GM21723 (cell line): ENCODE results near the gene KLHL2.
"Not testable (repeated sequence)": the region's sequence is repeated elsewhere in the genome, so short reads cannot be mapped to it uniquely, and the experiment has no call there.

ENCODE experiments used
- ATAC-seq: cut with Tn5 transposase; IDR thresholded peaks from one replicate; pipeline ENCODE4 v1.9.1; 2021; ENCODE audit warnings: mild to moderate bottlenecking, moderate library complexity; ENCODE audit not compliant: unreplicated experiment

The KLHL2 gene, protein sequence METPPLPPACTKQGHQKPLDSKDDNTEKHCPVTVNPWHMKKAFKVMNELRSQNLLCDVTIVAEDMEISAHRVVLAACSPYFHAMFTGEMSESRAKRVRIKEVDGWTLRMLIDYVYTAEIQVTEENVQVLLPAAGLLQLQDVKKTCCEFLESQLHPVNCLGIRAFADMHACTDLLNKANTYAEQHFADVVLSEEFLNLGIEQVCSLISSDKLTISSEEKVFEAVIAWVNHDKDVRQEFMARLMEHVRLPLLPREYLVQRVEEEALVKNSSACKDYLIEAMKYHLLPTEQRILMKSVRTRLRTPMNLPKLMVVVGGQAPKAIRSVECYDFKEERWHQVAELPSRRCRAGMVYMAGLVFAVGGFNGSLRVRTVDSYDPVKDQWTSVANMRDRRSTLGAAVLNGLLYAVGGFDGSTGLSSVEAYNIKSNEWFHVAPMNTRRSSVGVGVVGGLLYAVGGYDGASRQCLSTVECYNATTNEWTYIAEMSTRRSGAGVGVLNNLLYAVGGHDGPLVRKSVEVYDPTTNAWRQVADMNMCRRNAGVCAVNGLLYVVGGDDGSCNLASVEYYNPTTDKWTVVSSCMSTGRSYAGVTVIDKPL

DNA sequence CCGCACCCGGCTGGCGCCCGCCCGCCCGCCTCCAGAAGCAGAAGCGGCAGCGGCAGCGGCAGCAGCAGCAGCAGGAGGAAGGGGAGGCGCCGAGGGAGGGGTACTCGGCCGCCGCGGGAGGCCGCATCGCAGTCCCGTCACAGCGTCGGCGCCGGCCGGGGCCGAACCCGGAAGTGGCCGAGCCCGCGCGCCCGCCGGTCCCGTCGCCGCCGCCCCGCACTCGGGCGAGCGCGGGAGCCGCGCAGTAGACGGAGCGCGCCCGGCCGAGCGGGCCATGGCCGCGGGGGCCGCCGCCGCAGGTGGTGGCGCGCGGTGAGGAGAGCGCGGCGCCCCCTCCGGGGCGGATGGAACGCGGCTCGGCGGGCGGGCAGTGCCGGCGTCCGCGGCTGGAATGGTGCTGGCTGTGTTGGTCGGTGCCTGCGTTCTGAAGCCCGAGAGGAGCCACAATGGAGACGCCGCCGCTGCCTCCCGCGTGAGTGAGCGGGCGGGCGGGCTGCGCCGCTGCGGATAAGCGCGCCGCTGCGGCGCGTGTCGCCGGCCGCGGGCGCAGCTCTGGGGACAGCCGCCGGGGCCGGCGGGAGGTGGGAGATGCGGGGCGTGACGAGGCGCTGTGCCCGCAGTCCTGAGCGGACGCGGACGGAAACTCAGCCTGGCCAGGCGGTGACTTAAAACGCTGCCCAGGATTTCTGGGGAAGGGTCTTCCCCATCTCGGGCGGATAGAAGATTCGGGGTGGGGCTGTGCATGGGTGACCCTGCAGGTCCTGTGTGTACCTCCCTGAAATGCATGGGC is at the start of gene KLHL2:
TSS of gene KLHL2 (plus strand) at position 131 of the 790 bp plus-strand sequence. CDS start at position 447, 316 bp downstream.
- peak; percentile 92 for ATAC-seq

DNA sequence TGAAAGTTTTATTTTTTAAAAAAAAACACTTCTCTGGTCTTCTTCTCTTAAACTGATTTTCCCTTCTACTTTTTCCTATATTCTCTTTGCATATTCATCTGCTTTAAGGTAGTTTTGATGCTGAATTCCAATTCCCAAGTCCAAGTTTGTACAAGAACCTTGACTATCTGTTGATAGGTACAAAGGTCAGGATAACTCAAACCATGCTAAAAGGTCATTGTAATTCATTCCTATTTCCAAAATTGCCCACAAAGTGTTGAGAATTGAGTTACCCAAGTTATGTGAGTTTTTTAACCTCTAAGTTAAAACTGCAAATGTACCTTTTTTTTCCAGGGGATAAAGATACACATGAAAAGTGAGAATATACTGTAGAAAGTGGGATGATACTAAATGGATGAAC is 48.6 kb upstream of the KLHL2 start:
- no peak for ATAC-seq

DNA sequence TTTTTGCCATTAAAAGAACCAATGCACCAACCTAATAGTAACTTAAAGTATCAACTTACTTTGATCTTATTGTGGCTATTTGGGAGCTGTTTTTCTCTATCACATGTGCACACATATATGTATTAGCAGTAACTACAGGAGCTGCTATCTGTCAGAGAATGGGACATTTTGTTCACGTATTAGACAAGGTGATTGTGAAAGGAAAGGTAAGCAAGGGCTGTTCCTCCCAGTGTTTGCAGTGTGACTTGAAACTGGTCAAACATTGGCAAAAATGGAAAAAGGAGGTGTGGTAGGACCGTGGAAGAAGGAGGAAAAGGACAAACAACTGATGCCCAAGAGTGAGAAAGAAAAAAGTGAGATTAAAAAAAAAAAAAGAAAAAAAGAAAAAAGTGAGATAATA is 43.1 kb upstream of the KLHL2 start:
- no peak for ATAC-seq

DNA sequence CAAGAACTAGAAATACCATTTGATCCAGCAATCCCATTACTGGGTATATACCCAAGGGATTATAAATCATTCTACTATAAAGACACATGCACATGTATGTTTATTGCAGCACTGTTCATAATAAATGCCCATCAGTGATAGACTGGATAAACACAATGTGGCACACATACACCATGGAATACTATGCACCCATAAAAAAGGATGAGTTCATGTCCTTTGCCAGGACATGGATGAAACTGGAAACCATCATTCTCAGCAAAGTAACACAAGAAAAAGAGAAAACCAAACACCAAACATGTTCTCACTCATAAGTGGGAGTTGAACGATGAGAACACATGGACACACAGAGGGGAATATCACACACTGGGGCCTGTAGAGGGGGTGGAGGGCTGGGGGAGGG is 40.5 kb upstream of the KLHL2 start:
- ATAC-seq: not testable (repeated sequence)

DNA sequence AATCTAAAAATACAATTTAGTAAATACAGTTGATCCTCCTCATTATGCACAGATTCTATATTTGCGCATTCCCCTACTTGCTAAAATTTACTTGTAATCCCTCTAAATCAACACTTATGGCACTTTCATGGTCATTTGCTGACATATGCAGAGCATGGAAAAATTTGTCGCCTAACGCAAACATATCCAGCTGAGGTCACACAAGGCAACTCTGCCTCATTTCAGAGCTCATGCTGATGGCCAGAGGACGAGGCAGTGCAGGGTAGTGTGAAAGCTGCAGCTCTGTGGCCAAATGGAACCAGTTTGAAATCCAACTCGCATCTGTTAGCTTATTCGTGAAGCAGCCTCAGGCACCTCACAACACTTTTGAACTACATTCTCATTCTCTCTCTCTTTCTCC is 39.7 kb upstream of the KLHL2 start:
- ATAC-seq: no peak

DNA sequence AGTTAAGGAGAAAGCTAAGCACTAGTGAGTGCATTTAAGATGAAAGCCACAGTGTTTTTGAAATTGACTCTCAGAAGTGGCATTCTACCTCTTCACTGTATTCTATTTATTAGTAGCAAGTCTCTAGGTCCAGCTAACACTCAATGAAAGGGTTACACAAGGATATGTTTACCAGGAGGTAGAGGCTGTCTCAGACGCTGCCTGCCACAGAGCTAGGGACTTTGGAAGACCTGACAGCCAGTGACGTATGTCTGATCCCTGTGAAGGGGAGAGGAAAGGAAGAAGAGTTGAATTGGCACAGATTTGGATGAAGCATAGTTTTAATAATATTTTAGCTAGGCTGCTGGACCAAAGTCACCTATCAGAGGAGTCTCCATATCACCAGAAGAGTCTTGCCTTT is 36.5 kb upstream of the KLHL2 start:
- no peak for ATAC-seq

DNA sequence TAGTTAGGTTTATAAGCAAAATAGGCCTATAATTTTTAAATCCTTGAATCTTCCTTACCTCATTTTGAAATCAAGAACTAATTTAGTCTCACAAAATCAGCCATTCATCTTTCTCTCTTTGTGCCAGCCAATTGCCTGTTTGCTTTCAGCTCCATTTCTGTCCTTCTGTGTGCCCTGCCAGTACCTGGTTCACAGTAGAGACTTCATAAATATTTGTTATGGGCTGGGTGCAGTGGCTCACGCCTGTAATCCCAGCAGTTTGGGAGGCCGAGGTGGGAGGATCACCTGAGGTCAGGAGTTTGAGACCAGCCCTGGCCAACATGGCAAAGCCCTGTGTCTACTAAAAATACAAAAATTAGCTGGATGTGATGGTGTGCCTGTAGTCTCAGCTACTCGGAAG is 31.9 kb upstream of the KLHL2 start:
- ATAC-seq: not testable (repeated sequence)

DNA sequence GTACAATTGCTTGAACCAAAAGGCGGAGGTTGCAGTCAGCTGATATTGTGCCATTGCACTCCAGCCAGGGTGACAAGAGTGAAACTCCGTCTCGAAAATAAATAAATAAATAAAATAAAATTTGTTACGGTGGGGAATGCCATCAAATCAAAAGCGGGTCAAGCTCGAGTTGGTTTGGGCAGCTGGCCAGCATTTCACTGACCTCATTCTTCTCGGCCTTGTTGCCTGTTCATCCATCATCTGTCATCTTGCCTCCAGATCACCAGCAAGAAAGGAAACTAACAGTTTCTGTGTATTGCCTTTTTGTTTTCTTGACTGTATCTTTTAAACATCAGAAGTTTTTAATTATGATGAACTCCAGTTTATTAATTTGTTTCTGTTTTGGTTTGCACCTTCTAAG is 31.5 kb upstream of the KLHL2 start:
- no peak for ATAC-seq

DNA sequence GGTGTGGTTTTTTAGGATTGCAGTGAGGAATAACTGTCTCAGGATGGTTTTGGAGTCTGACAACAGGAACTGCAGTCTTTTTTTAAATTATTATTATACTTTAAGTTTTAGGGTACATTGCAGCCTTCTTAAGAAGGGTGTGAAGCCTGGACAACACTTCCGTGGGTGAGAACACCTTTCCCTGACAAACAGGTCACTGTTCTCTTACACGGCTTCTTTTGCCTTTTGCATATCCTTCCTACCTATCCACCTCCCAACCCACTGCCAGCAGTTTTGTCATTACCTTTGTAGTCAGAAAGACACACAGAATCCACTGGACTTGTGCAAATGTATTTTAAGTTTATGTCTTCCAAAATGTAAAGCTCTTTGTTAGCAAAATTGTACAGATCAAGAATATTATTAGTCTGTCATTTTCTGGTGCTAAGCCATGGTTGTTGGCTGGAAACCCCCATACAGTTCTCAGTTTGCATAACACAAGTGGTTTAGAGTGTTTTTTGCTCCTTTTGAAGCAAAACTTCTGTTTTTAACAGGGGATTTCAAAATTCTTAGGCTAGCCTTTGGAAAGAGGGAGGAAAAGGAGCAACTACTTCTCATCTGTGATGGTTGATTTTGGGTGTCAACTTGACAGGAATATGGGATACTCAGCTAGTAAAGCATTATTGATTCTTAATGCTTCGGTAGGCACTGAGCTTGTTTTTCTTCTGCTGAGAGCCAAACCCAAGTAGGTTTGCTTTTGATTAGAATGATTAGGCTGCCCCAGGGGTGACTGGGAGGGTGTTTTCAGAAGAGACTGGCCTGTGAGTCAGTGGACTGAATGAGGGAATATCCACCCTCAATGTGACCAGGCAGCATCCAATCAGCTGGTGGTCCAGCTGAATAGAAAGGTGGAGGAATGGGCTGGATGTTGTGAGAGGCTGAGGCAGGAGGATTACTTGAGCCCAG is 29.4 kb upstream of the KLHL2 start:
- peak; percentile 65 for ATAC-seq

DNA sequence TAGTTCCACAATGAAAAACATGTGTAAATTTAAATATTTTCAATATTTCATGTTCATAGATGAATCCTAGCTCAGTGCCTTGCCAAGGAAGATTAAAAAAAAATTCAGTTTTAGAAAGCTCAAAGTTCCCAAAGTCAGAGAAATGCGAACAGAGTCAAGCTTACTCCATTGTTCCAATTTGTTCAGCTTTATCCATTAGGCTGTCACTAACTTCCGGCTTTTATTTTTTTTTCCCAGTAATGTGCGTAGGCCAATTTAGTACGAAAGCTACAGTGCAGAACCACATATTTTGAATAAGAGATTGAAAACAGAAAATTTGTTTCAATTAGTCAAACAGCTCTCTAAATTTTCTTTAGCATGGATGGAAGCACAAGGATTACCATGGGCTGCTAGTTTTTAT is 23.1 kb upstream of the KLHL2 start:
- no peak for ATAC-seq

DNA sequence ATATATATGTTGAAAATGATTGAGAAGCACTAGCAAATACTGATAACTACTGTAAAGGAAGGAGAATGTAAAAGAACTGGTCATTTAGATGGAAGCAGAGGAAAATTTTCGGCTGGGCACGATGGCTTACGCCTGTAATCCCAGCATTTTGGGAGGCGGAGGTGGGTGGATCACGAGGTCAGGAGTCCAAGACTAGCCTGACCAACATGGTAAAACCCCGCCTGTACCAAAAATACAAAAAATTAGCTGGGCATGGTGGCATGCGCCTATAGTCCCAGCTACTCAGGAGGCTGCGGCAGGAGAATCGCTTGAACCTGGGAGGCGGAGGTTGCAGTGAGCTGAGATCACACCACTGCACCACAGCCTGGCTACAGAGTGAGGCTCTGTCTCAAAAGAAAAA is 22.4 kb upstream of the KLHL2 start:
- not testable (repeated sequence) for ATAC-seq

DNA sequence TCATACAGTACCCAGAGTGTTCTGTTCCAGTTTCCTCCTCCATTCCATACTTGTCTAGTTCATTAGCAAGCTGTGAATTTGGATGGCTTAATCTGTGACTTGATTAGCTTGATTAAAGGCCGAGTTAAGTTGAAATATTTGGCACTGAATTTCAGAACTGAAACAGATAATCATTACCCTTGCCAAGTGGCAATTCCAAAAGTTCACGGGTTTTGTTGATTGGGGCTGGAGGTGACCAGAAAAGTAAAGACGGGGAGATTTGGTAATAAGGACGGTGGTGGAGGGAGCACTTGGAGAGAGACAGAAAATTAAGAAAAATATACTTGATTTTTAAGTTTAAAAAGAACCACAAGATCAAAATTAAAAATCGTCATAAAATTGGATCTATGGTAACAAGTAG is 21.9 kb upstream of the KLHL2 start:
- ATAC-seq: no peak

DNA sequence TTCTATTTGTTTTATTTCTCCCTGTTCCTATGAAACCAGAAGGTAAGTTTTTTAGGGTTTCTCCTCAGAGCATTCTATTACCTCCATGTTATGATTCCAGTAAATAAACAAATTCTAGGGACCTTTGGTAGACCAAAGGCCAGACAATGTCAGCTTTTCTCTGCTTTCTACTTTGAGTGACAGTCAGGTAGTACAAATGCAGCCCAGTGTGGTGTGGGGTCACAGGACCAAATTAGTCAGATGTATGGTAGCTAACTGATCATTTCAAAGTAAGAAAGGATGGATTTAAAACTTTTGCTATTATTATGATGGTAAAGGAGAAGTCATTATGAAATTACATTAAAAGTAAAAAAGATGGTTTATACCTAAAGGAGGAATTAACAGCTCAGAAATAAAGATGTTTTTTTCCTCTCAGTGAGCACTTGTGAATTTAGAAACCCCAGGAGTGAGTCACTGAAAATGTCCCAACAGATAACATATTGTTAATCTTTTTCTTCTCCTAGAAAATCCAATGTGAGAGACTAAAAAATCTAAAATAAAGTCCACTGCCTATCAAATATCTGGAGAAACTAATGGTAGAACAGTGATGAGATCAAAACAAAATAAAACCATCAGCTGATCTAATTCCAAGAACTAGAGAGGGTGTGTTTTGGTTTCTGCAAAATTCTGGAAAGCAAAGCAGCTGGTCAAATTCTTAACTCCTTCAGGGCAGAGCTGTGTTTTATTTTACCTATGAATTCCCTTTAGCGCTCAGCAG is 16.6 kb upstream of the KLHL2 start:
- ATAC-seq: no peak

DNA sequence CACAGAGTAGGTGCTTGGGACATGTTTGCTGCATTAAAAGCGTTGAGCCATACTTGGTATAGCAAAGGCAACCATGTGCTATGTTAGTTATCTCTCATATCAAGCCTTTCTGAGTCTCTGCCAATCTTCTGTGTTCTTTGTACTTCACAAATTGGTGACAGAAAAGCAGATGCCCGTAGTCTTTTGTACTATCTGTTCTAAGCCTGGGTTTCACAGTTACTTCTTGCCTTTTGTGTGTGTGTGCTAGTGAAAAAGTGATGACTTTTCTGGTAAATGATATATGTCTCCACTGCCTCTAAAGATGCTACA is 16.1 kb upstream of the KLHL2 start:
- no peak for ATAC-seq

DNA sequence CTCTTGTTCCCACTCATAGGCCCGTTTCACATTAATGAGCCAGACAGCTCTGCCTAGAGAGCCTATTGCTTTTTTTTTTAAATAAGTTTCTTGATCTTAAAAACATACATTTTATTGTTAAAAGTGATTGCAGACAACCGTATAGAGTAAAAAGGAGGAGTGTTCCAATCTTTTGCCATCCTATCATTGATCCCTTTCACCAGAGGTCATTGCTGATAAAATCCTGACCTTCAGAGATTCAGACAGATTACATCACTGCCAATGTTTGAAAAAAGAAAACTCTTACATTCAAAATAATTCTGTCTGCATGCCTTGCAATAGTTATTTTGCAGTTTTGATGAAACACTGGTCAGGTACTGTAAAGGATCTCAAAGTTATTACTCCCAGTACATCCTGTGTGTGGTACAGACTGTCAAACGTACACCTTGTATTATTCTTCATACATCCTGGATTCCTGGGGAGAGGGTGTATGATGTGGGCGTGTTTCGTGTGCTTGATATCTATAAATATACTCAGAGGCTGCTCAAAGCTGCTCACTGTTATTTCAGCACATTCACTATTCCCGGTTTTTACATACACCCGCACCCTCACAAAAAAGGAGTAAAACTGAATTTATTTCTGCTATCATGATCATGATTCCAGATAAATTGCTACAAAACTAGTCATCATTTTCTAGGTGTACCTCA is 15.4 kb upstream of the KLHL2 start:
- ATAC-seq: no peak

DNA sequence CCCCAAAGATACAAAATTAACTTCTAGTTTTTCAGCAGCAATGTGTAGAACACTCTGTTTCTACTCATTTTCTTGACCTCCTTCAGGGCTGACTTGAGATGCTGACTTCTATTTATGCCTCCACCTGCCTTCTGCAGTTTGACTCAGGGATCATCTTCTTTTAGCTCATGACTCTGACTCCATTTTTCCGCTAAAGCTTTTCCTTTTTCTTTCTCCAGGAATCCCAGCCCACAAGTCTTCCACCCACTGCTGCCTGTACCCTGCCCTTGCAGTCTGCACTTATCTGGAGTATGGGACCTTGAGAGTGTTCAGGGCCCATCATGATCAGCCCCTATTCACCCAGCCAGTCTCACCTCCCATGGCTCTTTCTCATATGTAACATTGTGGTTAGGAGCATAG is 14.9 kb upstream of the KLHL2 start:
- ATAC-seq: no peak

DNA sequence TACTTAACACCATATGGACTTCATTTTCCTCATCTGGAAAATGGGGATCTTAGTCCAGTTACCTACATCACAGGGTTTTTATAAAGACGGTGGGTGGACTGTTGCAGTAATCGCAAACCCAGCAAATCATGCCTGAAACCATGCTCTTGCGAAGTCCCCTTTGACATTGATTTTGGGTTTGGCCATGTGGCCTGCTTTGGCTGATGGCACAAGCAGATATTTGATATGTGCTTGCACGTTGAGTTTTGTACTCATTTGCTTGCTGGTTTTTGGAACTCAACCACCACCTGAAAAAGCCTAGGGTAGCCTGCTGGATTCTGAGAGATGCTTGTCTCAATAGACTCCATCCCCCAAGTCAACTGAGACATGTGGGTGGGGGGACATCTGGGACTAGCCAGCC is 14.4 kb upstream of the KLHL2 start:
- ATAC-seq: no peak

DNA sequence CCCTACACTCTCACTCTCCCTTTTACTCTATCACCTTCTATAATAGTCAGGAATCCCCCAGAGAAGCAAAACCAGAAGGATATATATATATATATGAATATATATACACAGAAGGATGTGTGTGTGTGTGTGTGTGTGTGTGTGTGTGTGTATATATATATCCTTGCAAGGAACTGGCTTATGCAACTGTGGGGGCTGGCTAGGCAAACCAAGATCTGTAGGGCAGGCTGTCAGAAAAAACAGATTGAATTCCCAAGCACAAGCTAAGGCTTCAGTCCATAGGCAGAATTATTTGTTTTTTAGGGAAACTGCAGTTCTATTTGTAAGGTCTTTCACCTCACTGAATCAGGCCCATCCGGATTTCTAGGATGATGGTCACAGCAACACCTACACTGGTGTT is 13.0 kb upstream of the KLHL2 start:
- ATAC-seq: no peak

DNA sequence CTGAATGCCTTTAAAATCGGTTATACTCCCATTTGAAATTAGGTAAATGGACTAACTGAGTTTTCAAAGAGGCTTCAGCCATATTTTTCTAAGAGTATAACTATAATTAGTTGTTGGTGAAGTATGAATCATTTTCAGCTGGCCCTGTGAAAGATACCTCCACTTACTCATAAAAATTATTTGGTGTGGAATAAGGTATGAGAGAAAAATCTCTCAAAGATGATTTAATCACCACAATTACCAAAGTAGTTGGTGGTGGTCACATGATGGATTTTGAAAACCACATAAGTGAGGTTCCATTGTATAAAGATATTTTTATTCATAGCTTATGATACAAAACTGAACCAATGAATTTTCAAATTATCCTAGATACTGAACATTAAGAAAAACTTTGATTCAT is 9.0 kb upstream of the KLHL2 start:
- ATAC-seq: no peak

DNA sequence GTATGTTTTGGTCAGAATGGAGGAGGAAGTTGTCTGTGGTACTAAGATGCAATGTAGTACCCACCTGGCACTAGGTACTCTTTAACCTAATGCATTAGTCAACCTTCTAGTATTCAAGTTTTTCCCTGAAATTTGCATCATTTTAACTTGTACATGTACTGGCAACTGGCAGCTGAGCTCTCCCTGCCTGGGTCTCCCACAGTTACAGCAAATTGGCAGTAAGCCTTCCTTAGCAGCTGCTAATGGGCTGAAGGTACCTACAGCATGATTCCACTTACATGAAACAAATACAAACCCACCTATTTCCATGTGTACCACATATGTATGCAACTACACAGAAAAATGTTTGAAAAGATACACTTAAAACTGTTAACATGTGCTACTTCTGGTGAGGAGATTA is 8.1 kb upstream of the KLHL2 start:
- no peak for ATAC-seq
